HG03045 (cell line): ENCODE data around the gene FBXO10.

Experiments
- ATAC-seq: cut with Tn5 transposase; IDR thresholded peaks from one replicate; pipeline ENCODE4 v1.9.1; 2021; ENCODE audit warnings: mild to moderate bottlenecking, moderate library complexity; ENCODE audit not compliant: unreplicated experiment

Gene FBXO10

GRCh38 chr9:37554318-37554717 is 21.9 kb downstream of the FBXO10 start:
- ATAC-seq: no peak

GRCh38 chr9:37551888-37552287 is 24.3 kb downstream of the FBXO10 start:
- no peak for ATAC-seq

GRCh38 chr9:37551468-37551867 is 24.7 kb downstream of the FBXO10 start:
- no peak for ATAC-seq

GRCh38 chr9:37550781-37551180 is 25.4 kb downstream of the FBXO10 start:
- ATAC-seq: no peak

GRCh38 chr9:37549527-37549926 is 26.7 kb downstream of the FBXO10 start:
- ATAC-seq: no peak

GRCh38 chr9:37547328-37547878 is 28.8 kb downstream of the FBXO10 start:
- no peak for ATAC-seq

GRCh38 chr9:37543468-37543867 is 32.7 kb downstream of the FBXO10 start:
- no peak for ATAC-seq

- no peak for ATAC-seq
Observed at GRCh38 chr9:37542895-37543294, 33.3 kb downstream of the FBXO10 start.

- ATAC-seq: no peak
Observed at GRCh38 chr9:37542488-37542887, 33.7 kb downstream of the FBXO10 start.

- no peak for ATAC-seq
Observed at GRCh38 chr9:37541465-37541864, 34.7 kb downstream of the FBXO10 start.

GRCh38 chr9:37540634-37541033 is 35.5 kb downstream of the FBXO10 start:
- ATAC-seq: no peak

- ATAC-seq: no peak
Observed at GRCh38 chr9:37539634-37540033, 36.5 kb downstream of the FBXO10 start.

GRCh38 chr9:37538099-37538498 is 38.1 kb downstream of the FBXO10 start:
- ATAC-seq: no peak

- no peak for ATAC-seq
Observed at GRCh38 chr9:37534901-37535300, 41.3 kb downstream of the FBXO10 start.

- ATAC-seq: no peak
Observed at GRCh38 chr9:37534412-37534811, 41.8 kb downstream of the FBXO10 start.

GRCh38 chr9:37531699-37532098 is 44.5 kb downstream of the FBXO10 start:
- peak; percentile 55 for ATAC-seq

- ATAC-seq: peak; percentile 53
Observed at GRCh38 chr9:37528652-37529471, 47.3 kb downstream of the FBXO10 start.

GRCh38 chr9:37523916-37524315 is 52.3 kb downstream of the FBXO10 start:
- no peak for ATAC-seq

GRCh38 chr9:37522971-37523370 is 53.2 kb downstream of the FBXO10 start:
- ATAC-seq: no peak

- no peak for ATAC-seq
Observed at GRCh38 chr9:37521111-37521510, 55.1 kb downstream of the FBXO10 start.

GRCh38 chr9:37520641-37521040 is 55.5 kb downstream of the FBXO10 start:
- ATAC-seq: no peak

GRCh38 chr9:37517923-37518322 is 58.3 kb downstream of the FBXO10 start:
- ATAC-seq: no peak
